Endodermal cell (in vitro differentiated cells): ENCODE measurements around the gene POLR1C. TPM values are rescaled to one million over a fixed set of nuclear protein-coding genes. Genes with fewer than 3 reads are reported as not detected.

Experiments used
- DNase-seq: peaks from one replicate; pipeline ENCODE4 v3.0.0-alpha.2; 2017
- H3K27ac ChIP-seq: 2 replicates; pipeline ENCODE4 v1.5.1; 2013; ENCODE audit warnings: mild to moderate bottlenecking, low read depth, low read length, moderate library complexity
- H3K27me3 ChIP-seq: 2 replicates; pipeline ENCODE4 v1.6.1; 2013; ENCODE audit warnings: mild to moderate bottlenecking, low read length, moderate library complexity; ENCODE audit not compliant: insufficient read depth, control insufficient read depth, poor library complexity, severe bottlenecking
- H3K36me3 ChIP-seq: 2 replicates; pipeline ENCODE4 v1.7.0; 2013; ENCODE audit warnings: mild to moderate bottlenecking, low read length, moderate library complexity; ENCODE audit not compliant: control insufficient read depth, insufficient read depth
- H3K4me1 ChIP-seq: one replicate; pipeline ENCODE4 v1.7.0; 2013; ENCODE audit warnings: low read length; ENCODE audit not compliant: control insufficient read depth, insufficient read depth
- H3K4me3 ChIP-seq: 2 replicates; pipeline ENCODE4 v1.5.1; 2013; ENCODE audit warnings: mild to moderate bottlenecking, low read length, moderate library complexity
- H3K9ac ChIP-seq: 2 replicates; pipeline ENCODE4 v1.6.1; 2013; ENCODE audit warnings: mild to moderate bottlenecking, low read length, moderate library complexity; ENCODE audit not compliant: poor library complexity, severe bottlenecking; ENCODE audit errors: extremely low read depth
- H3K9me3 ChIP-seq: 2 replicates; pipeline ENCODE4 v1.6.1; 2013; ENCODE audit warnings: mild to moderate bottlenecking, low read length, moderate library complexity; ENCODE audit not compliant: control insufficient read depth
- H3K27ac Mint-ChIP-seq: 2 replicates; pipeline ENCODE4 v1.8.0; 2020; ENCODE audit warnings: mixed read lengths
- H3K27me3 Mint-ChIP-seq: 2 replicates; pipeline ENCODE4 v1.8.0; 2021; ENCODE audit warnings: mild to moderate bottlenecking, mixed read lengths; ENCODE audit not compliant: insufficient read depth
- H3K36me3 Mint-ChIP-seq: 2 replicates; pipeline ENCODE4 v1.8.0; 2020; ENCODE audit warnings: low read depth, mixed read lengths
- H3K4me1 Mint-ChIP-seq: 2 replicates; pipeline ENCODE4 v1.8.0; 2020; ENCODE audit warnings: mixed read lengths
- H3K4me3 Mint-ChIP-seq: 2 replicates; pipeline ENCODE4 v1.8.0; 2020; ENCODE audit warnings: mild to moderate bottlenecking, moderate library complexity, mixed read lengths
- H3K9me3 Mint-ChIP-seq: 2 replicates; pipeline ENCODE4 v1.8.0; 2020; ENCODE audit warnings: mild to moderate bottlenecking, mixed read lengths
- CTCF ChIP-seq: fragments of 200-600 bp; sonication (generic); conservative IDR thresholded peaks from 2 replicates; pipeline ENCODE4 v1.5.0; 2021; ENCODE audit warnings: antibody characterized with exemption, mild to moderate bottlenecking
- WGBS, 2 experiments: methylation state at CpG; one replicate each; pipeline versions ENCODE4 v1.1.5 to v1.1.7; 2013; ENCODE audit warnings: missing lambda C conversion rate in 2 of 2, mixed read lengths in 1 of 2; ENCODE audit not compliant: insufficient coverage in 1 of 2, insufficient read length in 1 of 2; 5-methylcytosine and 5-hydroxymethylcytosine counted together
- total RNA-seq, 2 donors: library from RNA; stranded (reverse); fragmentation: NEBNext Ultra II Directional in 1 of 2; extraction: Animal tissue kit (Norgen Biotek cat#: 25700) in 1 of 2; gene quantifications; 2 replicates in 1 of 2; 3 replicates in 1 of 2; pipeline ENCODE4 v1.2.1, GENCODE V29; 2021

Gene POLR1C
- total RNA-seq, 2 donors from 2014 or later = 37.6 to 44.2 TPM

GRCh38 chr6:43481075-43481474, 35.8 kb upstream of the POLR1C start:
- H3K4me3 ChIP-seq = no peak overlapping the region
- no peak overlapping the region for H3K9ac ChIP-seq
- peaks cover 9% of the 10 kb centered on the region for H3K36me3 Mint-ChIP-seq
- peaks cover 37% of the 10 kb centered on the region for H3K4me1 Mint-ChIP-seq
- H3K4me3 Mint-ChIP-seq = no peak overlapping the region
- peaks cover 5% of the 10 kb centered on the region for H3K4me1 ChIP-seq
- no peak overlapping the region for H3K27ac ChIP-seq
- H3K9me3 ChIP-seq = no peaks in the 10 kb centered on the region
- DNase-seq = no peak
- WGBS, 2 experiments = 90% methylated on average over 1 of the region's 2 CpGs; no CpG with 5 or more reads in 1 of the 2 experiments
- no peaks in the 10 kb centered on the region for H3K27me3 Mint-ChIP-seq
- H3K27me3 ChIP-seq = no peaks in the 10 kb centered on the region
- H3K36me3 ChIP-seq = peaks cover 17% of the 10 kb centered on the region
- TF ChIP-seq CTCF = no peak
- H3K9me3 Mint-ChIP-seq = no peaks in the 10 kb centered on the region
- H3K27ac Mint-ChIP-seq = no peak overlapping the region

GRCh38 chr6:43481591-43482236, 35.2 kb upstream of the POLR1C start:
- H3K4me1 ChIP-seq = peaks cover 5% of the 10 kb centered on the region
- no peak overlapping the region for H3K27ac Mint-ChIP-seq

GRCh38 chr6:43488667-43489276, 28.1 kb upstream of the POLR1C start:
- no peak overlapping the region for H3K4me3 ChIP-seq
- Mint-ChIP-seq H3K4me1 (peaks cover 9% of the 10 kb centered on the region), H3K9me3 (no peaks in the 10 kb centered on the region), H3K27me3 (no peaks in the 10 kb centered on the region), H3K27ac (peak overlapping the region; percentile 40), H3K36me3 (peaks cover 6% of the 10 kb centered on the region), H3K4me3 (no peak overlapping the region)
- no peak for DNase-seq
- no peaks in the 10 kb centered on the region for H3K27me3 ChIP-seq
- 86% methylated on average over 3 to 4 of the region's 4 CpGs for WGBS, 2 experiments
- no peaks in the 10 kb centered on the region for H3K4me1 ChIP-seq
- H3K9ac ChIP-seq = no peak overlapping the region
- no peaks in the 10 kb centered on the region for H3K9me3 ChIP-seq
- peak overlapping the region; percentile 88 for H3K27ac ChIP-seq
- no peak for TF ChIP-seq CTCF
- H3K36me3 ChIP-seq = no peaks in the 10 kb centered on the region

More at GRCh38 chr6:43481591-43482236, 35.2 kb upstream of the POLR1C start:
- TF ChIP-seq CTCF = no peak
- no peak overlapping the region for H3K4me3 Mint-ChIP-seq
- H3K27me3 Mint-ChIP-seq = no peaks in the 10 kb centered on the region
- H3K9me3 ChIP-seq = no peaks in the 10 kb centered on the region
- H3K4me3 ChIP-seq = no peak overlapping the region
- DNase-seq = no peak
- peaks cover 17% of the 10 kb centered on the region for H3K36me3 ChIP-seq
- H3K9ac ChIP-seq = no peak overlapping the region
- no peak overlapping the region for H3K27ac ChIP-seq
- peaks cover 37% of the 10 kb centered on the region for H3K4me1 Mint-ChIP-seq
- 95 to 97% methylated on average over 8 to 11 of the region's 11 CpGs for WGBS, 2 experiments
- H3K27me3 ChIP-seq = no peaks in the 10 kb centered on the region
- H3K9me3 Mint-ChIP-seq = no peaks in the 10 kb centered on the region
- peaks cover 9% of the 10 kb centered on the region for H3K36me3 Mint-ChIP-seq
